B cell (primary cell): ENCODE results near the gene DTD1. TPM values are rescaled to one million over a fixed set of nuclear protein-coding genes. Genes with fewer than 3 reads are reported as not detected.

Source experiments
- ATAC-seq: fragments of 200-7000 bp; cut with Tn5 transposase; one replicate; pipeline ENCODE4 v1.10.0; 2021; ENCODE audit warnings: low read depth, mild to moderate bottlenecking, moderate number of reproducible peaks, moderate library complexity
- CTCF ChIA-PET: fragments of 350-600 bp; sonication (Branson Sonifier 250); formaldehyde crosslinking; loops from one replicate; lab custom pipeline; 2021; ENCODE audit warnings: antibody characterized with exemption, inconsistent platforms; lab: Charles Lee
- POLR2A ChIA-PET: fragments of 350-600 bp; sonication (Branson Sonifier 250); formaldehyde crosslinking; loops from one replicate; lab custom pipeline; 2021; ENCODE audit warnings: antibody characterized with exemption; lab: Charles Lee
- DNase-seq: peaks from one replicate; pipeline ENCODE4 v3.0.0; 2013
- H2AFZ ChIP-seq: 2 replicates; pipeline ENCODE4 v1.6.1; 2012; ENCODE audit warnings: mild to moderate bottlenecking, low read depth, low read length; ENCODE audit not compliant: insufficient read depth, poor library complexity, severe bottlenecking
- H3K27ac ChIP-seq, 2 donors: 1 replicate in 1 of 2; 2 replicates in 1 of 2; pipeline ENCODE4 v1.5.1; 2012 to 2013; ENCODE audit warnings: low read length in 2 of 2, mild to moderate bottlenecking in 2 of 2, moderate library complexity in 1 of 2
- H3K27me3 ChIP-seq, 4 experiments: fragments of 200-600 bp in 1 of 4; sonication (generic) in 1 of 4; replicated peaks in 1 of 4; 1 replicate in 2 of 4; 2 replicates in 2 of 4; pipeline versions ENCODE4 v1.6.1 to v1.7.0; 2013 to 2016; ENCODE audit warnings: low read length in 3 of 4, mild to moderate bottlenecking in 2 of 4, mixed read lengths in 1 of 4, moderate library complexity in 1 of 4; ENCODE audit not compliant: insufficient read depth in 4 of 4, control insufficient read depth in 3 of 4; ENCODE audit errors: control extremely low read depth in 1 of 4
- H3K36me3 ChIP-seq, 2 experiments: replicated peaks in 1 of 2; 1 replicate in 1 of 2; 2 replicates in 1 of 2; pipeline versions ENCODE4 v1.6.1 to v1.7.1; 2013; ENCODE audit warnings: low read length in 1 of 2; ENCODE audit not compliant: insufficient read depth in 2 of 2, control insufficient read depth in 1 of 2; ENCODE audit errors: control extremely low read depth in 1 of 2, extremely low read depth in 1 of 2
- H3K4me1 ChIP-seq, 2 donors: fragments of 200-600 bp in 1 of 2; sonication (generic) in 1 of 2; 1 replicate in 1 of 2; 2 replicates in 1 of 2; pipeline versions ENCODE4 v1.5.1 to v1.6.1; 2013 to 2017; ENCODE audit warnings: low read length in 2 of 2; ENCODE audit not compliant: control insufficient read depth in 2 of 2, insufficient read depth in 2 of 2
- H3K4me2 ChIP-seq: replicated peaks from 2 replicates; pipeline ENCODE3; 2012; ENCODE audit warnings: mild to moderate bottlenecking, low read depth, low read length; ENCODE audit not compliant: poor library complexity, severe bottlenecking
- H3K4me3 ChIP-seq, 5 experiments: fragments of 200-600 bp in 1 of 5; sonication (generic) in 1 of 5; 1 replicate in 3 of 5; 2 replicates in 2 of 5; pipeline versions ENCODE4 v1.5.1 to v1.7.0; 2011 to 2016; ENCODE audit warnings: low read length in 4 of 5, mild to moderate bottlenecking in 4 of 5, low read depth in 2 of 5, control low read depth in 1 of 5, moderate library complexity in 1 of 5; ENCODE audit not compliant: insufficient read depth in 1 of 5; ENCODE audit errors: control extremely low read depth in 1 of 5, extremely low read depth in 1 of 5
- H3K79me2 ChIP-seq: fragments of 200-600 bp; sonication (generic); one replicate; pipeline ENCODE4 v1.6.0; 2016; ENCODE audit warnings: low read length; ENCODE audit not compliant: control insufficient read depth, insufficient read depth
- H3K9ac ChIP-seq: fragments of 200-600 bp; sonication (generic); 2 replicates; pipeline ENCODE4 v1.6.1; 2017; ENCODE audit warnings: mild to moderate bottlenecking, low read length, moderate library complexity
- H3K9me3 ChIP-seq, 3 donors: one replicate each; pipeline versions ENCODE4 v1.6.1 to v1.7.1; 2013; ENCODE audit warnings: low read length in 2 of 3; ENCODE audit not compliant: control insufficient read depth in 2 of 3, insufficient read depth in 1 of 3; ENCODE audit errors: control extremely low read depth in 1 of 3
- H4K20me1 ChIP-seq: 2 replicates; pipeline ENCODE4 v1.6.0; 2012; ENCODE audit warnings: mild to moderate bottlenecking, low read length; ENCODE audit not compliant: insufficient read depth, control insufficient read depth, poor library complexity, severe bottlenecking
- H3K27ac Mint-ChIP-seq: one replicate; pipeline ENCODE4 v1.8.0; 2021; ENCODE audit warnings: mixed read lengths
- H3K27me3 Mint-ChIP-seq: one replicate; pipeline ENCODE4 v1.8.0; 2021; ENCODE audit warnings: mixed read lengths
- H3K4me1 Mint-ChIP-seq: one replicate; pipeline ENCODE4 v1.8.0; 2021; ENCODE audit warnings: mixed read lengths
- H3K4me3 Mint-ChIP-seq: one replicate; pipeline ENCODE4 v1.8.0; 2021; ENCODE audit warnings: mixed read lengths
- H3K9me3 Mint-ChIP-seq: one replicate; pipeline ENCODE4 v1.8.0; 2022; ENCODE audit warnings: mixed read lengths; ENCODE audit not compliant: insufficient read depth
- EZH2 ChIP-seq: IDR thresholded peaks from 2 replicates; pipeline ENCODE4 v1.6.1; 2012; ENCODE audit warnings: borderline replicate concordance, low read depth, mild to moderate bottlenecking, moderate library complexity, low read length; ENCODE audit not compliant: insufficient read depth, poor library complexity, severe bottlenecking
- WGBS: methylation state at CpG from one replicate; pipeline ENCODE4 v1.1.5; 2013; ENCODE audit warnings: missing lambda C conversion rate; ENCODE audit not compliant: insufficient coverage; 5-methylcytosine and 5-hydroxymethylcytosine counted together
- intact Hi-C: fragments of 100-400 bp; cut with micrococcal nuclease; formaldehyde crosslinking; loops from one replicate; pipeline ENCODE4 v1.10.0; 2022
- polyA plus RNA-seq: library from polyadenylated mRNA; depleted of rRNA; stranded (reverse); fragments of >200 nt; gene quantifications from 2 replicates; pipeline ENCODE4 v1.2.3, GENCODE V29; 2012
- total RNA-seq, 2 donors: library from RNA; stranded (reverse); fragments of 120-200 nt in 1 of 2; gene quantifications; 1 replicate in 1 of 2; 2 replicates in 1 of 2; pipeline versions ENCODE4 v1.2.3 to v1.2.4, GENCODE V29; 2013 to 2022
- TF ChIP-seq, protein P1 (sequence below): fragments of 200-600 bp; IDR thresholded peaks from one replicate; pipeline ENCODE4 v1.8.0; 2022; ENCODE audit warnings: antibody characterized with exemption, mild to moderate bottlenecking

DTD1 gene
- total and polyA plus RNA-seq, 2 donors (not counting 1 experiment from before 2014, with no cell fraction given): 18.7 to 20.4 TPM

DNA sequence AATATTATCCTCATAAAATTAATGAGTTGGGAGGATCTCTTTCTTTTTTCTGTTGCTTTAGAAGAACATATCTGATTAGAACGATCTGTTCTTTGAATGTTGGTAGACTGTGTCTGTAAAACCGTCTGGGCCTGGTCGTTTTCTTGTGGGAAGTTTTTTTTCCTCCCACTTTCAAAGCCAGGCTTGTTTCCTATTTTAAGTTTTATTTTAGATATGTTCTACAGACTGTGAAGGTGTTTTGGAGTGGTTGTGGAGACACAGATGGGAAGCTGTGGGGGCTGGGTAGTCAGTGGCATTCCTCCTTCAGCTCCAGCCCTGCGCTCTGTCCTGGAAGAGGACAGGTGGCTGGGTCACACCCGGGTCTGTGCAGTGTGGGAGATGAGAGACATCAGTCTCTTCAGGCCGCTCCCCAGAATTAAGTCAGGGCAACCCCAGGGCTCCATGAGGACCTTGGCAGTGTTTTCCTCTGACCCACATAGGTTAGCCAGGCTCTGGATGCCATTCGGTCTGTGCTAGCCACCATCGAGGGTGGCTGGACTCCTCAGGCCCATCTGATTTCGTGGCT lies 133.8 kb downstream of the DTD1 start:
- Mint-ChIP-seq H3K27ac (no peak overlapping the region), H3K4me3 (no peak overlapping the region), H3K27me3 (no peaks in the 10 kb centered on the region), H3K4me1 (peaks cover 8% of the 10 kb centered on the region), H3K9me3 (no peaks in the 10 kb centered on the region)
- H4K20me1 ChIP-seq: no peaks in the 10 kb centered on the region
- 99% methylated on average over 5 of the region's 9 CpGs for WGBS
- no peak for TF ChIP-seq EZH2
- TF ChIP-seq, protein P1, sequence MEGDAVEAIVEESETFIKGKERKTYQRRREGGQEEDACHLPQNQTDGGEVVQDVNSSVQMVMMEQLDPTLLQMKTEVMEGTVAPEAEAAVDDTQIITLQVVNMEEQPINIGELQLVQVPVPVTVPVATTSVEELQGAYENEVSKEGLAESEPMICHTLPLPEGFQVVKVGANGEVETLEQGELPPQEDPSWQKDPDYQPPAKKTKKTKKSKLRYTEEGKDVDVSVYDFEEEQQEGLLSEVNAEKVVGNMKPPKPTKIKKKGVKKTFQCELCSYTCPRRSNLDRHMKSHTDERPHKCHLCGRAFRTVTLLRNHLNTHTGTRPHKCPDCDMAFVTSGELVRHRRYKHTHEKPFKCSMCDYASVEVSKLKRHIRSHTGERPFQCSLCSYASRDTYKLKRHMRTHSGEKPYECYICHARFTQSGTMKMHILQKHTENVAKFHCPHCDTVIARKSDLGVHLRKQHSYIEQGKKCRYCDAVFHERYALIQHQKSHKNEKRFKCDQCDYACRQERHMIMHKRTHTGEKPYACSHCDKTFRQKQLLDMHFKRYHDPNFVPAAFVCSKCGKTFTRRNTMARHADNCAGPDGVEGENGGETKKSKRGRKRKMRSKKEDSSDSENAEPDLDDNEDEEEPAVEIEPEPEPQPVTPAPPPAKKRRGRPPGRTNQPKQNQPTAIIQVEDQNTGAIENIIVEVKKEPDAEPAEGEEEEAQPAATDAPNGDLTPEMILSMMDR: no peak
- H3K4me1 ChIP-seq: peaks cover 0 to under 1% of the 10 kb centered on the region in 2 donors
- ATAC-seq: no peak
- no peaks in the 10 kb centered on the region for H3K36me3 ChIP-seq
- no peak for DNase-seq
- ChIA-PET CTCF (no interaction called here), POLR2A (no interaction called here)
- H2AFZ ChIP-seq: no peak overlapping the region
- H3K4me3 ChIP-seq: no peak overlapping the region
- H3K4me2 ChIP-seq: no peak overlapping the region
- H3K9ac ChIP-seq: no peak overlapping the region
- no peak overlapping the region for H3K27ac ChIP-seq
- intact Hi-C loops: no loop called here
- peaks cover 0 to 4% (median 0%) of the 10 kb centered on the region in 3 donors for H3K9me3 ChIP-seq
- no peaks in the 10 kb centered on the region for H3K79me2 ChIP-seq
- no peaks in the 10 kb centered on the region for H3K27me3 ChIP-seq

DNA sequence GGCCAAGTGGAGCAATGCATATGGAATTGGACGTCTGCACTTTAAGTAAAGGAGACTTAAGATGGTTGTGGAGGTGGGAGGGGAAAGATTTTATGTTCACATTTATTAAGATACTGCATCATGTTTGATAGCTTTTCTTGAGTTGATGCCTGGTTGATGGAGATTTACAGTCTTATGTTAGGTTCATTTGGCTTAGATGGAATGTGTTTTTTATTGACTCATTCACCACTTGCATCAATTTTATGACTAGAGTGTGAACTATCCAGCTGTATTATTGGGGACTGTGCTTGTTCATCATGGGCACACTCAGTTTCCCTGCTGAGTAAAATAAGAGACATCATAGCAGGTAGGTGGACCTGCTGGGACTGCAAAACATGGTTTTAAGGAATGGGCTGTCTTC lies 134.5 kb downstream of the DTD1 start:
- POLR2A ChIA-PET: no interaction called here
- Histone ChIP-seq H3K36me3 (no peaks in the 10 kb centered on the region), H3K9ac (no peak overlapping the region), H3K9me3 (peaks cover 0 to 4% (median 0%) of the 10 kb centered on the region in 3 donors), H3K4me3 (no peak overlapping the region), H3K4me2 (no peak overlapping the region), H3K79me2 (no peaks in the 10 kb centered on the region), H3K27me3 (no peaks in the 10 kb centered on the region), H2AFZ (no peak overlapping the region), H3K4me1 (peaks cover under 1 to 7% of the 10 kb centered on the region in 2 donors), H4K20me1 (no peaks in the 10 kb centered on the region), H3K27ac (no peak overlapping the region)
- TF ChIP-seq, protein P1: no peak
- intact Hi-C loops: no loop called here
- H3K9me3 Mint-ChIP-seq: no peaks in the 10 kb centered on the region
- H3K27me3 Mint-ChIP-seq: no peaks in the 10 kb centered on the region
- H3K4me1 Mint-ChIP-seq: peaks cover 10% of the 10 kb centered on the region
- no peak for ATAC-seq
- H3K4me3 Mint-ChIP-seq: no peak overlapping the region
- CTCF ChIA-PET: interaction anchor here (0.9 kb wide), 1 partner anchor 158 kb away, joined by 3 read pairs; no protein-coding TSS in a partner anchor
- H3K27ac Mint-ChIP-seq: no peak overlapping the region
- no peak for DNase-seq
- 100% methylated on average over 1 of the region's 1 CpG for WGBS
